H4 (cell line): ENCODE data around the gene KCNJ1. TPM values are rescaled to one million over a fixed set of nuclear protein-coding genes. Genes with fewer than 3 reads are reported as not detected.

ENCODE experiments used
- DNase-seq: peaks from one replicate; pipeline ENCODE4 v3.0.0-alpha.2; 2015; ENCODE audit warnings: low spot score
- total RNA-seq: library from RNA; depleted of rRNA; stranded (reverse); fragments of >200 nt; shearing (Covaris generic); gene quantifications from 2 replicates; pipeline ENCODE4 v1.2.3, GENCODE V29; 2014

The KCNJ1 gene
- total RNA-seq, 1 experiment from 2014 or later = not detected

- DNase-seq = no peak
These were observed 42.7 kb downstream of the KCNJ1 start for GRCh38 chr11:128824191-128825049.

- no peak for DNase-seq
These were observed 43.3 kb downstream of the KCNJ1 start for GRCh38 chr11:128823753-128824152.

- DNase-seq = no peak
These were observed 45.0 kb downstream of the KCNJ1 start for GRCh38 chr11:128822130-128822529.

GRCh38 chr11:128821556-128821955 lies 45.5 kb downstream of the KCNJ1 start:
- DNase-seq = no peak

DNA sequence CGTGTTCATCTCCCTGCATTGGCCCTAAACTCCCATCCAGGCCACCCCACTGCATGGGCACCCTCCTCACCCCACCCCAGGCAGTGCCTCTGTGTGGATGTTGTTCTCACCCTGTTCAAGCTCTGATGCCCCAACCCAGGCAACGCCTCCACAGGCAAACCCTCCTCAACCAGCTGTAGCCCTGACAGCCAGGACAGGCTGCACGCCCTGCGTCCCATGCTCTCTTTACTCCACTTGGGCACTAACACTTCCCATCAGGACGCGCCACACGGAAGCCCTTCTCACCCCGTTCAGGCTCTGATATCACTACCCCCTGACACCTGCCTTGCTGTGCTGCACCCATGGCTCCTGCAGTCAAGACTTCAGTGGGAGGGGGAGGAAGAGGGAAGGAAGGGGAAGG lies 47.9 kb downstream of the KCNJ1 start:
- no peak for DNase-seq

- peak; percentile 46 for DNase-seq
These were observed 52.0 kb downstream of the KCNJ1 start for GRCh38 chr11:128814856-128815705.

- DNase-seq = no peak
These were observed 53.4 kb downstream of the KCNJ1 start for GRCh38 chr11:128813729-128814128.

DNA sequence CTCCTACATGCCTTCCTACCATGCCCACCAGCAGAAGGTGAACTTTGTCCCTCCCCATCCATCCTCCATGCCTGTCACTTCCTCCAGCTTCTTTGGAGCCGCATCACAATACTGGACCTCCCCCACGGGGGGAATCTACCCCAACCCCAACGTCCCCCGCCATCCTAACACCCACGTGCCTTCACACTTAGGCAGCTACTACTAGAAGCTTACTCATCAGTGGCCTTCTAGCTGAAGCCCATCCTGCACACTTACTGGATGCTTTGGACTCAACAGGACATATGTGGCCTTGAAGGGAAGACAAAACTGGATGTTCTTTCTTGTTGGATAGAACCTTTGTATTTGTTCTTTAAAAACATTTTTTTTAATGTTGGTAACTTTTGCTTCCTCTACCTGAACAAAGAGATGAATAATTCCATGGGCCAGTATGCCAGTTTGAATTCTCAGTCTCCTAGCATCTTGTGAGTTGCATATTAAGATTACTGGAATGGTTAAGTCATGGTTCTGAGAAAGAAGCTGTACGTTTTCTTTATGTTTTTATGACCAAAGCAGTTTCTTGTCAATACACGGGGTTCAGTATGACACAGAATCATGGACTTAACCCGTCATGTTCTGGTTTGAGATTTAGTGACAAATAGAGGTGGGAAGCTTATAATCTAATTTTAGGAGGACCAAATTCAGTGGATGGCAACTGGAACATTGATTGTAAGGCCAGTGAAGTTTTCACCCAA lies 56.1 kb downstream of the KCNJ1 start:
- no peak for DNase-seq

DNA sequence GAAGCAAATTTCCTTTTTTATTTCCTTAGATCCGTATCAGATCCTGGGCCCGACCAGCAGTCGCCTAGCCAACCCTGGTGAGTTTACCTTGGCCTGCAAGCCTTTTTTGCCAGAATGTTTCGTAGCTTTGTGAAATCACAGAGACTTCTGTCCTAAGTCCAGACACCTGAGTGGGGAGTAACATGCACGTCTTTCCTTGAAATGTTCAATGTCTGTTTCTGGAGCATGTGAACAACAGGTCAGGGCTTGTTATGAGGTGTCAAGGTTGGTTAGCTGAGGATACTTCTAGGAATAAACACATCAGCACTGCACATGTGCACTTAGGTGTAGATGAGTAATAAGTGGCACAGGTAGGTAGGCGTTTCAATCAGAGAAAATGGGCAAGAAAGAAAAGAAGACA lies 58.0 kb downstream of the KCNJ1 start:
- DNase-seq = no peak

DNA sequence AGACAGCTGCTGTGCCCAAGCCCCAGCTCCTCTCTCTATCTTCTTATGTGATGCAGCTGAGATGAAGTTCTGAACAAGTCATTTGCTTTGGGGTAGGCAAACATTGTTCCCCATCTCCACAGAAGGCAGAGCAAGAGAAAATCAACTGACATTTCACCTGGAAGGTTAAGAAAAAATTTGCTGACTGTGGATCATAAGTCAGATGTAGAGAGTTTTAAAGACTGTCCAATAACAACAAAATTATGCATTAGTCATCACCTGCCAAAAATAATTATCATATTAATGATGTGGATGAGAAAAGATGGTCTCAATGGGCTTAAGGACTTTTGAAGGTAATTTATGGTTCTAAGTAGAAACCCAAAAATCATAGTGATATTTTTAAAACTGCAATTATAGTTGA lies 59.2 kb downstream of the KCNJ1 start:
- no peak for DNase-seq

DNA sequence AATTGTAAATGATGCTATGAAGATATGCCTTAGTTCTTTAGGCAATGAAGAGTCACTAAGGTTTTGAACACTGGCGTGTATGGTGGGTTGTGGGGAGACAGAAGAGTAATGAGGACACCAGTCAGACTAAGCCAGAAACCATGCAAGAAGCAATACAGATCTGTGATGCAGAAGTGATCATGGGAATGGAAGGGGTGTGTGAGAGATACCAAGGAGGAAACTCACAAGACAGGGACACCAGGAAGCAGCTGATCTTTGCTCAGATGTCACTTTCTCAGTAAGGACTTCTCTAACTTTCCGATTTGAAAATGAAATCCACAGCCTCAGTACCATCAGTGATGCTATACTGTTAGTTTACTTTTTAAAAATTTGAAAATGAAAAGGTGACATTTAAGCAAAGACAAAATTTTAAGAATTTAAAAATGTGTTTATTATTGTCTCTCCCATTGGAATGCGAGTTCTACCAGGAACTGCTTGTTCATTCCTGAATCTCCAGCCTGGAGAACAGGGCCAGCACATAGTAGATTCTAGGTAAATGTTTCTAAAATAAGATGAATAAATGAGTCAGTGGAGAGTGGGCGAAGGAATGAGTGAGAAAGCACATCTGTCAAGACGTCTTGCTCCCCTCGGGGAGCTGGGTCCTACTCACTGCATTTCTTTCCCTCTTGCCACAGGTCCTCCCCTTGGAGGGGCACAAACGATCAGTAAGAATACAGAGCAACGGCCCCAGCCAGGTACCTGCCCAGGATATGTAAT lies 60.4 kb downstream of the KCNJ1 start:
- no peak for DNase-seq

- no peak for DNase-seq
These were observed 62.6 kb downstream of the KCNJ1 start for GRCh38 chr11:128804481-128804880.

- no peak for DNase-seq
These were observed 63.4 kb downstream of the KCNJ1 start for GRCh38 chr11:128803449-128804245.

- no peak for DNase-seq
These were observed 64.1 kb downstream of the KCNJ1 start for GRCh38 chr11:128803011-128803410.

- peak; percentile 38 for DNase-seq
These were observed 64.6 kb downstream of the KCNJ1 start for GRCh38 chr11:128802358-128802981.

DNA sequence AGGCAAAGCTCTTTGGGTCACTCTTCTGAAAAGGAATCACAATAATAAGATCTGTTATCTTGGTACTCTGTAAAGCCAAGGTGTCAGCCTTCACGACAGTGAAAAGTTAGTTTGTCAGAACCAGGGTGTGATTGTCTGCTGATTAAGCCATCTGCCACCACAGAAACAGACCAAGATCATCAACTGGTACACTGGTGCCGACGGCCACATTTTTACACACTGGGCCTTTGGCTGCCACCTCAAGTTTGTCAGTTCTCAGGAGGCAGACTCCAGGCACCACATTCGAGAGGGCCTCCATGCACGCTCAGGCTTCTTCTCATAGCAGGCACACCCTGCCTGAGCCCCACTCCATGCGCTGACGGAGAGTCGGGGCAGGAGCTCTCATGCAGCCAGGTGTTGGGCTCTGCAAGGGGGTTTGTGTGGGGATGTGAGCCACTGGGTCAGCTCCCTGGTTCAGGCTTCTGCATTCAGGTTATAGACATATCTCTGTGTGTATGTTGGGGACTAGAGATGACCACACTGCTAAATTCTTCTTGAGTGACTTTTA lies 66.2 kb downstream of the KCNJ1 start:
- DNase-seq = no peak

GRCh38 chr11:128796270-128796669 lies 70.8 kb downstream of the KCNJ1 start:
- DNase-seq = no peak

- peak; percentile 17 for DNase-seq
These were observed 76.9 kb downstream of the KCNJ1 start for GRCh38 chr11:128790196-128790595.

DNA sequence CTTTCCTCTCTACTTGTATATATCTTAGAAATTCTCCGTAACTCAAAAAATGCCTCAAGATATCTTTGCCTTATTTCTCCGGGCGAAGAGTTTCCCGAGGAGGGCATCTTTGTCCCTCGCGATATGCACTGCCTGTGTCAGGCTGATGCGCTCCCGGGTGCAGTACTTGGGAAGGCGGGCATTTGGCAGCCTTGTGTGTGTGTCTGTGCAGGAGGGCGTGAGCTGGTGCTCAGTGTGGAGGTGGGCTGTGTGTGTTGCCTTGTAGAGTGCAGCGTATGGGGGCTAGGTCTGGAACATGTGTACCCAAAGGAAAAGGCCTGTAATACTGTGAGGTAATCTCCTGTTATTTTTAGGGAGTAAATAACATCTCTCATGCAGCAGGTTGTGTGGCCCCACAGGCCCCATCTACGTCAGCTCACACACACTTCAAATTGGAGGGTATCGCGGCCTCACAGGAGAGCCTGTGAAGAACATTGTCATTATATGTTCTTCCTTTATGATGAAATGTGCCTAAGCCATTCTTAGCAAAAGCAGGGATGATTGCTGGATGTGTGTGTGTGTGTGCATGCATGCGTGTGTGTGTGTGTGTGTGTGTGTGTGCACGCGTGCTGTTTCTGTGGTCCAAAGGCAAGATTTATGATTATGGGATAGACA lies 77.5 kb downstream of the KCNJ1 start:
- no peak for DNase-seq
